Natural killer cell (primary cell): ENCODE results near the gene OR52L1. TPM values are rescaled to one million over a fixed set of nuclear protein-coding genes. Genes with fewer than 3 reads are reported as not detected.
"Not testable (repeated sequence)": the region's sequence is repeated elsewhere in the genome, so short reads cannot be mapped to it uniquely, and the experiment has no call there.

ENCODE experiments used
- ATAC-seq, 3 donors: fragments of 150-1000 bp in 2 of 3; fragments of 200-7000 bp in 1 of 3; cut with Tn5 transposase; 1 replicate in 1 of 3; 2 replicates in 2 of 3; pipeline ENCODE4 v1.10.0; 2021; ENCODE audit warnings: mild to moderate bottlenecking in 2 of 3, moderate library complexity in 2 of 3
- DNase-seq, 2 donors: peaks; one replicate each; pipeline versions ENCODE4 v3.0.0 to v3.0.0-alpha.2; 2013 to 2021; ENCODE audit warnings: mixed read lengths in 1 of 2
- H3K27ac ChIP-seq: one replicate; pipeline ENCODE4 v1.5.1; 2013; ENCODE audit warnings: mild to moderate bottlenecking, low read length
- H3K27me3 ChIP-seq: one replicate; pipeline ENCODE4 v1.6.1; 2013; ENCODE audit warnings: low read length; ENCODE audit not compliant: control insufficient read depth, insufficient read depth
- H3K36me3 ChIP-seq: one replicate; pipeline ENCODE4 v1.6.1; 2013; ENCODE audit warnings: low read length; ENCODE audit not compliant: control insufficient read depth, insufficient read depth
- H3K4me1 ChIP-seq: one replicate; pipeline ENCODE4 v1.6.1; 2013; ENCODE audit warnings: low read length; ENCODE audit not compliant: control insufficient read depth, insufficient read depth
- H3K4me3 ChIP-seq: one replicate; pipeline ENCODE4 v1.5.1; 2013; ENCODE audit warnings: low read length
- H3K9me3 ChIP-seq: one replicate; pipeline ENCODE4 v1.6.1; 2013; ENCODE audit warnings: low read length; ENCODE audit not compliant: control insufficient read depth, insufficient read depth
- H3K27ac Mint-ChIP-seq, 2 donors: one replicate each; pipeline ENCODE4 v1.8.0; 2022; ENCODE audit warnings: mild to moderate bottlenecking in 2 of 2, mixed read lengths in 2 of 2, moderate library complexity in 1 of 2
- H3K27me3 Mint-ChIP-seq, 2 donors: one replicate each; pipeline ENCODE4 v1.8.0; 2022; ENCODE audit warnings: low read depth in 2 of 2, mixed read lengths in 2 of 2
- H3K36me3 Mint-ChIP-seq: one replicate; pipeline ENCODE4 v1.8.0; 2022; ENCODE audit warnings: mixed read lengths
- H3K4me1 Mint-ChIP-seq, 2 donors: one replicate each; pipeline ENCODE4 v1.8.0; 2022; ENCODE audit warnings: mixed read lengths in 2 of 2
- H3K4me3 Mint-ChIP-seq: one replicate; pipeline ENCODE4 v1.8.0; 2022; ENCODE audit warnings: mild to moderate bottlenecking, moderate library complexity, mixed read lengths
- H3K9me3 Mint-ChIP-seq, 2 donors: one replicate each; pipeline ENCODE4 v1.8.0; 2022; ENCODE audit warnings: mixed read lengths in 2 of 2
- CTCF ChIP-seq: fragments of 200-600 bp; IDR thresholded peaks from one replicate; pipeline ENCODE4 v1.8.0; 2022; ENCODE audit warnings: antibody characterized with exemption
- WGBS: methylation state at CpG from one replicate; pipeline ENCODE4 v1.1.7; 2013; ENCODE audit warnings: missing lambda C conversion rate; ENCODE audit not compliant: insufficient coverage; 5-methylcytosine and 5-hydroxymethylcytosine counted together
- intact Hi-C: fragments of 100-400 bp; cut with micrococcal nuclease; formaldehyde crosslinking; loops from one replicate; pipeline ENCODE4 v1.14.2; 2022
- total RNA-seq, 4 donors: library from RNA; stranded (reverse); fragments of 120-200 nt in 1 of 4; gene quantifications; one replicate each; pipeline versions ENCODE4 v1.2.3 to v1.2.4, GENCODE V29; 2013 to 2022

OR52L1 gene
- total RNA-seq, 3 donors from 2014 or later (not counting 1 experiment from before 2014, with no cell fraction given), result 0.35 TPM; not detected in 2

GRCh38 chr11:5973530-5973929 is 13.3 kb downstream of the OR52L1 start:
- DNase-seq, result no peak
- Mint-ChIP-seq H3K36me3 (no peaks in the 10 kb centered on the region), H3K27ac (no peak overlapping the region), H3K9me3 (peaks cover 0 to 2% of the 10 kb centered on the region in 2 donors), H3K27me3 (peaks cover 5 to 12% of the 10 kb centered on the region in 2 donors), H3K4me1 (no peaks in the 10 kb centered on the region), H3K4me3 (no peak overlapping the region)
- intact Hi-C loops, result no loop called here
- whole genome bisulfite sequencing, result 14% methylated on average over 1 of the region's 1 CpG
- Histone ChIP-seq H3K9me3 (no peaks in the 10 kb centered on the region), H3K27me3 (peaks cover 2% of the 10 kb centered on the region), H3K4me3 (no peak overlapping the region), H3K27ac (no peak overlapping the region), H3K4me1 (no peaks in the 10 kb centered on the region), H3K36me3 (no peaks in the 10 kb centered on the region)
- TF ChIP-seq CTCF, result no peak
- no peak for ATAC-seq

- Mint-ChIP-seq H3K27me3 (peaks cover 13 to 29% of the 10 kb centered on the region in 2 donors), H3K27ac (no peak within 1 kb of the TSS), H3K9me3 (peaks cover 4 to 8% of the 10 kb centered on the region in 2 donors), H3K36me3 (peaks cover 6% of the 10 kb centered on the region), H3K4me3 (no peak within 1 kb of the TSS), H3K4me1 (no peaks in the 10 kb centered on the region)
- ATAC-seq (no peak), DNase-seq (no peak)
- H3K9me3 ChIP-seq, result no peaks in the 10 kb centered on the region
- H3K4me1 ChIP-seq, result no peaks in the 10 kb centered on the region
- intact Hi-C loops, result no loop called here
- no peak for TF ChIP-seq CTCF
- H3K36me3 ChIP-seq, result no peaks in the 10 kb centered on the region
- peaks cover 2% of the 10 kb centered on the region for H3K27me3 ChIP-seq
- H3K4me3 ChIP-seq, result no peak within 1 kb of the TSS
- no peak within 1 kb of the TSS for H3K27ac ChIP-seq
These were observed 18.4 kb downstream of the OR52L1 start, which contains the start of gene OR56A5 for GRCh38 chr11:5968394-5968793. TSS of gene OR56A5 (minus strand) at chr11:5968494. CDS start at chr11:5968494, 0 bp downstream.

GRCh38 chr11:5967708-5968107 is 19.1 kb downstream of the OR52L1 start:
- Histone ChIP-seq H3K36me3 (no peaks in the 10 kb centered on the region), H3K4me1 (no peaks in the 10 kb centered on the region), H3K27me3 (peaks cover 2% of the 10 kb centered on the region), H3K27ac (no peak overlapping the region), H3K4me3 (no peak overlapping the region), H3K9me3 (no peaks in the 10 kb centered on the region)
- WGBS, result 93% methylated on average over 3 of the region's 3 CpGs
- H3K27ac Mint-ChIP-seq, result no peak overlapping the region
- peaks cover 4 to 10% of the 10 kb centered on the region in 2 donors for H3K9me3 Mint-ChIP-seq
- H3K4me3 Mint-ChIP-seq, result no peak overlapping the region
- H3K36me3 Mint-ChIP-seq, result peaks cover 13% of the 10 kb centered on the region
- ATAC-seq, result no peak
- intact Hi-C loops, result no loop called here
- no peak for DNase-seq
- peaks cover 13 to 29% of the 10 kb centered on the region in 2 donors for H3K27me3 Mint-ChIP-seq
- H3K4me1 Mint-ChIP-seq, result no peaks in the 10 kb centered on the region
- no peak for TF ChIP-seq CTCF

GRCh38 chr11:5966958-5967357 is 19.8 kb downstream of the OR52L1 start:
- Histone ChIP-seq H3K9me3 (no peaks in the 10 kb centered on the region), H3K36me3 (no peaks in the 10 kb centered on the region), H3K4me1 (no peaks in the 10 kb centered on the region), H3K27ac (no peak overlapping the region), H3K27me3 (peaks cover 2% of the 10 kb centered on the region), H3K4me3 (no peak overlapping the region)
- H3K9me3 Mint-ChIP-seq, result peaks cover 4 to 10% of the 10 kb centered on the region in 2 donors
- no peak for ATAC-seq
- peaks cover 13 to 29% of the 10 kb centered on the region in 2 donors for H3K27me3 Mint-ChIP-seq
- H3K27ac Mint-ChIP-seq, result no peak overlapping the region
- peaks cover 13% of the 10 kb centered on the region for H3K36me3 Mint-ChIP-seq
- WGBS, result 80% methylated on average over 1 of the region's 2 CpGs
- no peak for DNase-seq
- H3K4me1 Mint-ChIP-seq, result no peaks in the 10 kb centered on the region
- no peak overlapping the region for H3K4me3 Mint-ChIP-seq
- no peak for TF ChIP-seq CTCF
- intact Hi-C loops, result no loop called here

- DNase-seq, H3K4me3 ChIP-seq, H3K4me3 Mint-ChIP-seq, H3K27ac ChIP-seq, intact Hi-C loops, H3K4me1 Mint-ChIP-seq, H3K36me3 ChIP-seq, H3K4me1 ChIP-seq, ATAC-seq, H3K9me3 Mint-ChIP-seq, H3K27me3 ChIP-seq, H3K27me3 Mint-ChIP-seq, H3K27ac Mint-ChIP-seq, H3K9me3 ChIP-seq: not testable (repeated sequence)
- WGBS, result 98% methylated on average over 40 of the region's 40 CpGs
- peaks cover 13% of the 10 kb centered on the region for H3K36me3 Mint-ChIP-seq
These were observed 26.0 kb downstream of the OR52L1 start for GRCh38 chr11:5960704-5961320.
